Endothelial cell of umbilical vein (primary cell): ENCODE measurements around the gene CEACAM20. TPM values are rescaled to one million over a fixed set of nuclear protein-coding genes. Genes with fewer than 3 reads are reported as not detected.

Source experiments
- BruUV-seq: library from RNA; stranded (reverse); fragments of 400-500 nt; replicated peaks from 2 replicates; lab custom pipeline; 2021; lab: Mats Ljungman, UMichigan
- CTCF ChIA-PET: fragments of 300-600, 350-600 bp; sonication (Branson Sonifier 250); formaldehyde crosslinking; loops from one replicate; lab custom pipeline; 2021; ENCODE audit warnings: antibody characterized with exemption, inconsistent platforms; lab: Charles Lee
- POLR2A ChIA-PET: fragments of 300-600, 350-600 bp; sonication (Branson Sonifier 250); formaldehyde crosslinking; loops from one replicate; lab custom pipeline; 2021; ENCODE audit warnings: antibody characterized with exemption, inconsistent platforms; lab: Charles Lee
- DNase-seq: peaks from one replicate; pipeline ENCODE4 v3.0.0-alpha.2; 2011; ENCODE audit warnings: low read depth, low spot score
- FAIRE-seq: peaks from 2 replicates; lab custom pipeline; 2011; peaks lifted over from hg19 to GRCh38; lab: Jason Lieb, UNC
- H2AFZ ChIP-seq: 2 replicates; pipeline ENCODE4 v1.6.0; 2012; ENCODE audit warnings: low read depth, low read length, control low read depth, inconsistent platforms
- H3K27ac ChIP-seq: 2 replicates; pipeline ENCODE4 v1.5.1; 2011; ENCODE audit warnings: low read depth, mild to moderate bottlenecking, control low read depth, low read length, moderate library complexity; ENCODE audit not compliant: insufficient read depth
- H3K27me3 ChIP-seq, 2 experiments: 2 replicates each; pipeline versions ENCODE4 v1.6.0 to v1.6.1; 2011; ENCODE audit warnings: low read length in 2 of 2, mixed read lengths in 1 of 2; ENCODE audit not compliant: control insufficient read depth in 2 of 2, insufficient read depth in 2 of 2
- H3K36me3 ChIP-seq, 2 experiments: 2 replicates in 1 of 2; 3 replicates in 1 of 2; pipeline ENCODE4 v1.5.1; 2011; ENCODE audit warnings: low read length in 2 of 2, mild to moderate bottlenecking in 1 of 2, moderate library complexity in 1 of 2; ENCODE audit not compliant: control insufficient read depth in 2 of 2, insufficient read depth in 2 of 2; ENCODE audit errors: extremely low read depth in 1 of 2
- H3K4me1 ChIP-seq: 3 replicates; pipeline ENCODE4 v1.5.1; 2011; ENCODE audit warnings: mild to moderate bottlenecking, low read length; ENCODE audit not compliant: control insufficient read depth, insufficient read depth; ENCODE audit errors: extremely low read depth
- H3K4me2 ChIP-seq: 2 replicates; pipeline ENCODE4 v1.6.1; 2011; ENCODE audit warnings: low read length, control low read depth, mixed read lengths; ENCODE audit not compliant: insufficient read depth
- H3K4me3 ChIP-seq, 3 experiments: fragments of 200-600 bp in 1 of 3; sonication (generic), shearing (Covaris generic) in 1 of 3; replicated peaks in 1 of 3; 2 replicates each; pipeline ENCODE4 v1.5.1; 2011 to 2016; ENCODE audit warnings: control low read depth in 3 of 3, low read length in 3 of 3, mild to moderate bottlenecking in 2 of 3, inconsistent platforms in 1 of 3, low read depth in 1 of 3, moderate library complexity in 1 of 3; ENCODE audit not compliant: insufficient read depth in 1 of 3
- H3K79me2 ChIP-seq: 2 replicates; pipeline ENCODE4 v1.6.0; 2012; ENCODE audit warnings: low read length, inconsistent platforms; ENCODE audit not compliant: control insufficient read depth, insufficient read depth
- H3K9ac ChIP-seq: replicated peaks from 2 replicates; pipeline ENCODE3; 2011; ENCODE audit warnings: low read length, control low read depth; ENCODE audit not compliant: insufficient read depth; ENCODE audit errors: extremely low read depth
- H3K9me1 ChIP-seq: replicated peaks from 3 replicates; pipeline ENCODE4 v1.6.0; 2011; ENCODE audit warnings: mild to moderate bottlenecking, low read length; ENCODE audit not compliant: control insufficient read depth, insufficient read depth; ENCODE audit errors: extremely low read depth
- H3K9me3 ChIP-seq: replicated peaks from 2 replicates; pipeline ENCODE4 v1.5.1; 2012; ENCODE audit warnings: low read length, inconsistent platforms; ENCODE audit not compliant: control insufficient read depth, insufficient read depth
- H4K20me1 ChIP-seq: replicated peaks from 2 replicates; pipeline ENCODE3; 2011; ENCODE audit warnings: mild to moderate bottlenecking, low read length; ENCODE audit not compliant: control insufficient read depth, insufficient read depth; ENCODE audit errors: extremely low read depth
- CTCF ChIP-seq, 2 donors: IDR thresholded peaks; 1 replicate in 1 of 2; 2 replicates in 1 of 2; pipeline ENCODE4 v1.5.1; 2011; ENCODE audit warnings: low read length in 2 of 2, mild to moderate bottlenecking in 2 of 2, moderate library complexity in 2 of 2, control low read depth in 1 of 2, inconsistent platforms in 1 of 2, low read depth in 1 of 2; ENCODE audit not compliant: insufficient read depth in 1 of 2; ENCODE audit errors: extremely low read depth in 1 of 2
- GATA2 ChIP-seq: IDR thresholded peaks from 2 replicates; pipeline ENCODE4 v1.7.0; 2011; ENCODE audit warnings: low read depth, mild to moderate bottlenecking, moderate library complexity, mixed read lengths, low read length; ENCODE audit not compliant: insufficient read length, insufficient read depth
- JUN ChIP-seq: IDR thresholded peaks from 2 replicates; pipeline ENCODE4 v1.6.1; 2011; ENCODE audit warnings: borderline replicate concordance, low read depth; ENCODE audit not compliant: insufficient read length, insufficient read depth
- MYC ChIP-seq: IDR thresholded peaks from one replicate; pipeline ENCODE4 v1.6.1; 2011; ENCODE audit warnings: mild to moderate bottlenecking, low read depth, low read length
- POLR2A ChIP-seq: IDR thresholded peaks from 2 replicates; pipeline ENCODE4 v1.6.1; 2012; ENCODE audit warnings: low read depth, mild to moderate bottlenecking, control low read depth, low read length
- POLR2AphosphoS5 ChIP-seq: IDR thresholded peaks from 2 replicates; pipeline ENCODE4 v1.6.1; 2012; ENCODE audit warnings: low read depth, mild to moderate bottlenecking, control low read depth, low read length, moderate library complexity; ENCODE audit not compliant: insufficient read depth
- dilution Hi-C: fragments of 300-500 bp; cut with MboI; formaldehyde crosslinking; loops from one replicate; pipeline ENCODE4 v1.15.0; 2019; ENCODE audit warnings: low sequenced_read_pairs; ENCODE audit not compliant: extremely low pct_ligation_motif_present
- intact Hi-C: fragments of 100-400 bp; cut with micrococcal nuclease; formaldehyde crosslinking; loops from one replicate; pipeline ENCODE4 v1.10.0; 2022
- polyA plus RNA-seq, 4 experiments: library from polyadenylated mRNA; depleted of rRNA in 3 of 4; stranded (reverse) in 3 of 4; unstranded in 1 of 4; fragments of >200 nt; gene quantifications; 2 replicates each; pipeline versions ENCODE4 v1.2.1 to v1.2.3, GENCODE V29; 2011 to 2012; ENCODE audit warnings: missing spikeins in 1 of 4
- total RNA-seq: library from RNA; stranded (reverse); gene quantifications from 2 replicates; pipeline ENCODE4 v1.2.3, GENCODE V29; 2021

Gene CEACAM20
- total and polyA plus RNA-seq, 2 donors (not counting 3 experiments of a cell fraction or from before 2014, with no cell fraction given), result 0.06 TPM; not detected in 1

- DNase-seq (peak; percentile 96), FAIRE-seq (peak; percentile 94)
- BruUV-seq, result no TSS peak
- ChIA-PET POLR2A (interaction anchor here (0.8 kb wide), 1 partner anchor 335 kb away, joined by 3 read pairs; the partner anchor contains the start of gene ZNF226), CTCF (interaction anchor here (1.4 kb wide), 1 partner anchor 30 kb away, joined by 4 read pairs; no protein-coding TSS in a partner anchor)
- Histone ChIP-seq H3K4me2 (peak within 1 kb of the TSS; percentile 93), H2AFZ (peak within 1 kb of the TSS; percentile 96), H3K4me3 (peak within 1 kb of the TSS; percentile 75 to 88 (median 77)), H4K20me1 (no peaks in the 10 kb centered on the region), H3K9ac (peak within 1 kb of the TSS; percentile 83), H3K27me3 (peaks cover 0 to 2% of the 10 kb centered on the region in 2 experiments), H3K36me3 (peaks cover 0 to 7% of the 10 kb centered on the region in 2 experiments), H3K27ac (peak within 1 kb of the TSS; percentile 59), H3K9me3 (no peaks in the 10 kb centered on the region), H3K4me1 (peaks cover 11% of the 10 kb centered on the region), H3K79me2 (peaks cover 29% of the 10 kb centered on the region), H3K9me1 (no peaks in the 10 kb centered on the region)
- dilution Hi-C loops, result no loop called here
- intact Hi-C loops, result loop anchor here (1.0 to 5.0 kb wide), 7 partner anchors 52 to 405 kb away; partner anchors contain the start of genes ZNF112, ZNF224, ZNF225 and ZNF226
- TF ChIP-seq POLR2A (peak; percentile 77), JUN (no peak), GATA2 (no peak), CTCF (IDR thresholded peaks at IDR 0.05; ENCODE audit: extremely low read depth in 1 of 2, insufficient read depth in 1 of 2, low read depth in 1 of 2, low read length in 2 of 2) (peak; percentile 14 to 53), MYC (peak; percentile 1), POLR2AphosphoS5 (peak; percentile 72)
Measured at GRCh38 chr19:44499962-44500949, 29.2 kb downstream of the CEACAM20 start, which contains the start of gene ZNF180. Gene ZNF180 (minus strand): TSS chr19:44500522. CDS start chr19:44497334, 3,188 bp downstream.
